ENCODE data around the gene PRR35. TPM values are rescaled to one million over a fixed set of nuclear protein-coding genes. Genes with fewer than 3 reads are reported as not detected.

PRR35 gene
- total RNA-seq, 1 donor from 2014 or later, result not detected

- TF ChIP-seq CTCF (IDR thresholded peaks at IDR 0.05), result no peak
- Histone ChIP-seq H3K9me3 (no peaks in the 10 kb centered on the region), H3K36me3 (peaks cover 21% of the 10 kb centered on the region), H3K4me3 (no peak overlapping the region), H3K4me1 (peaks cover 11% of the 10 kb centered on the region), H3K27ac (no peak overlapping the region), H3K27me3 (ENCODE audit: low read depth) (no peaks in the 10 kb centered on the region)
- intact Hi-C loops (cut with DNase I), result no loop called here
- peak; percentile 3 to 5 for ATAC-seq
- no peak for DNase-seq
These were observed 25.2 kb upstream of the PRR35 start for GRCh38 chr16:534856-535445.

GRCh38 chr16:535446-536405, 24.5 kb upstream of the PRR35 start:
- no peak for TF ChIP-seq CTCF (IDR thresholded peaks at IDR 0.05)
- H3K27ac ChIP-seq, result no peak overlapping the region
- no peaks in the 10 kb centered on the region for H3K27me3 ChIP-seq (ENCODE audit: low read depth)
- peaks cover 7% of the 10 kb centered on the region for H3K4me1 ChIP-seq
- intact Hi-C loops (cut with DNase I), result no loop called here
- H3K4me3 ChIP-seq, result no peak overlapping the region
- H3K36me3 ChIP-seq, result peaks cover 21% of the 10 kb centered on the region
- ATAC-seq (peak; percentile 43 to 74), DNase-seq (no peak)
- no peaks in the 10 kb centered on the region for H3K9me3 ChIP-seq

GRCh38 chr16:536746-537145, 23.4 kb upstream of the PRR35 start:
- H3K27me3 ChIP-seq (ENCODE audit: low read depth), result no peaks in the 10 kb centered on the region
- no peak overlapping the region for H3K27ac ChIP-seq
- DNase-seq, result no peak
- TF ChIP-seq CTCF (IDR thresholded peaks at IDR 0.05), result no peak
- H3K4me3 ChIP-seq, result no peak overlapping the region
- peaks cover 21% of the 10 kb centered on the region for H3K36me3 ChIP-seq
- no peaks in the 10 kb centered on the region for H3K9me3 ChIP-seq
- no peak for ATAC-seq
- intact Hi-C loops (cut with DNase I), result no loop called here
- H3K4me1 ChIP-seq, result peaks cover 7% of the 10 kb centered on the region

- no peak overlapping the region for H3K4me3 ChIP-seq
- TF ChIP-seq CTCF (IDR thresholded peaks at IDR 0.05), result no peak
- no peak overlapping the region for H3K27ac ChIP-seq
- no peaks in the 10 kb centered on the region for H3K9me3 ChIP-seq
- no peaks in the 10 kb centered on the region for H3K27me3 ChIP-seq (ENCODE audit: low read depth)
- ATAC-seq (no peak), DNase-seq (no peak)
- H3K4me1 ChIP-seq, result peaks cover 7% of the 10 kb centered on the region
- intact Hi-C loops (cut with DNase I), result no loop called here
- H3K36me3 ChIP-seq, result peaks cover 21% of the 10 kb centered on the region
These were observed 22.5 kb upstream of the PRR35 start for GRCh38 chr16:537415-538335.

GRCh38 chr16:539901-540530, 20.2 kb upstream of the PRR35 start:
- peaks cover 21% of the 10 kb centered on the region for H3K36me3 ChIP-seq
- H3K4me3 ChIP-seq, result no peak overlapping the region
- TF ChIP-seq CTCF (IDR thresholded peaks at IDR 0.05), result no peak
- ATAC-seq, result no peak
- H3K4me1 ChIP-seq, result peaks cover 7% of the 10 kb centered on the region
- H3K9me3 ChIP-seq, result no peaks in the 10 kb centered on the region
- no peak overlapping the region for H3K27ac ChIP-seq
- intact Hi-C loops (cut with DNase I), result no loop called here
- no peaks in the 10 kb centered on the region for H3K27me3 ChIP-seq (ENCODE audit: low read depth)
- no peak for DNase-seq

Measured in lower lobe of right lung (tissue), 2 donors.